HepG2 (cell line): Measurements from ENCODE around the gene PIK3CA. TPM values are rescaled to one million over a fixed set of nuclear protein-coding genes. Genes with fewer than 3 reads are reported as not detected.

Experiments
- ARNT2 ChIP-seq: sonication (generic); formaldehyde crosslinking; IDR thresholded peaks from 2 replicates; pipeline ENCODE4 v1.8.0; 2022; ENCODE audit warnings: mild to moderate bottlenecking, low read depth, missing genetic modification reagents, moderate library complexity
- BCL6 ChIP-seq: IDR thresholded peaks from 2 replicates; pipeline ENCODE4 v1.6.1; 2016; ENCODE audit warnings: missing genetic modification reagents, missing compliant biosample characterization
- DZIP1 ChIP-seq: sonication (generic); formaldehyde crosslinking; IDR thresholded peaks from 2 replicates; pipeline ENCODE4 v1.5.0; 2020; ENCODE audit warnings: mild to moderate bottlenecking, missing genetic modification reagents
- HNRNPH1 ChIP-seq: fragments of 200-400 bp; formaldehyde crosslinking; optimal IDR thresholded peaks from 2 replicates; pipeline ENCODE3; 2017; ENCODE audit warnings: mild to moderate bottlenecking, low read depth, low read length
- KLF11 ChIP-seq: IDR thresholded peaks from 2 replicates; pipeline ENCODE4 v1.6.1; 2016; ENCODE audit warnings: missing compliant biosample characterization
- NR2F1 ChIP-seq, 2 experiments: fragments of 450-650 bp in 1 of 2; formaldehyde crosslinking in 1 of 2; IDR thresholded peaks; 2 replicates each; pipeline versions ENCODE4 v1.5.0 to v1.6.1; 2016 to 2020; ENCODE audit warnings: mild to moderate bottlenecking in 1 of 2, missing compliant biosample characterization in 1 of 2, missing genetic modification reagents in 1 of 2, moderate library complexity in 1 of 2
- NR3C1 ChIP-seq: sonication (generic); formaldehyde crosslinking; IDR thresholded peaks from 2 replicates; pipeline ENCODE4 v1.4.0; 2020; ENCODE audit warnings: missing genetic modification reagents
- PRDM15 ChIP-seq: sonication (generic); formaldehyde crosslinking; IDR thresholded peaks from 2 replicates; pipeline ENCODE4 v1.4.0; 2020; ENCODE audit warnings: missing genetic modification reagents
- ZFP41 ChIP-seq: sonication (generic); formaldehyde crosslinking; IDR thresholded peaks from 2 replicates; pipeline ENCODE4 v1.4.0; 2020; ENCODE audit warnings: mild to moderate bottlenecking, missing genetic modification reagents, borderline replicate concordance
- ZNF343 ChIP-seq: sonication (generic); formaldehyde crosslinking; IDR thresholded peaks from 2 replicates; pipeline ENCODE4 v1.4.0; 2020; ENCODE audit warnings: mild to moderate bottlenecking, missing genetic modification reagents
- ZNF510 ChIP-seq: sonication (generic); formaldehyde crosslinking; IDR thresholded peaks from 2 replicates; pipeline ENCODE4 v1.4.0; 2020; ENCODE audit warnings: low read depth, mild to moderate bottlenecking, missing genetic modification reagents
- ZNF572 ChIP-seq: sonication (generic); formaldehyde crosslinking; IDR thresholded peaks from 2 replicates; pipeline ENCODE4 v1.5.1; 2020; ENCODE audit warnings: mild to moderate bottlenecking, missing genetic modification reagents
- ZNF879 ChIP-seq: sonication (generic); formaldehyde crosslinking; IDR thresholded peaks from 2 replicates; pipeline ENCODE4 v1.8.1; 2023; ENCODE audit warnings: missing genetic modification reagents
- polyA plus RNA-seq, 8 experiments: library from polyadenylated mRNA; depleted of rRNA in 3 of 8; stranded (reverse) in 7 of 8; unstranded in 1 of 8; fragments of >200 nt; fragmentation: Illumina TruSeq in 4 of 8; extraction: Trizol in 4 of 8; gene quantifications; 2 replicates each; pipeline versions ENCODE4 v1.2.1 to v1.2.3, GENCODE V29; 2011 to 2016; ENCODE audit warnings: low read depth in 4 of 8, missing spikeins in 1 of 8, mixed read lengths in 1 of 8; ENCODE audit not compliant: insufficient read depth in 1 of 8
- total RNA-seq, 5 experiments: library from RNA; depleted of rRNA; stranded (reverse); fragments of >200 nt; fragmentation: Illumina TruSeq; extraction: Trizol; gene quantifications; 2 replicates each; pipeline ENCODE4 v1.2.3, GENCODE V29; 2016; ENCODE audit warnings: low read depth in 1 of 5
- TF ChIP-seq, protein P1 (sequence below): sonication (generic); formaldehyde crosslinking; conservative IDR thresholded peaks from 2 replicates; pipeline ENCODE4 v1.4.0; 2020; ENCODE audit warnings: missing genetic modification reagents
- TF ChIP-seq, protein P2 (sequence below): sonication (generic); formaldehyde crosslinking; IDR thresholded peaks from 2 replicates; pipeline ENCODE4; 2020; ENCODE audit warnings: missing genetic modification reagents, mild to moderate bottlenecking, borderline replicate concordance

Gene PIK3CA
- total and polyA plus RNA-seq, 2 of the 13 experiments (the other 11 are each of a cell fraction or from before 2014, with no cell fraction given) = 5.7 to 11.4 TPM

- TF ChIP-seq HNRNPH1 = no peak
- TF ChIP-seq BCL6 (CRISPR knock-in tag) = no peak
- TF ChIP-seq ZNF510 = no peak
- TF ChIP-seq, protein P1, sequence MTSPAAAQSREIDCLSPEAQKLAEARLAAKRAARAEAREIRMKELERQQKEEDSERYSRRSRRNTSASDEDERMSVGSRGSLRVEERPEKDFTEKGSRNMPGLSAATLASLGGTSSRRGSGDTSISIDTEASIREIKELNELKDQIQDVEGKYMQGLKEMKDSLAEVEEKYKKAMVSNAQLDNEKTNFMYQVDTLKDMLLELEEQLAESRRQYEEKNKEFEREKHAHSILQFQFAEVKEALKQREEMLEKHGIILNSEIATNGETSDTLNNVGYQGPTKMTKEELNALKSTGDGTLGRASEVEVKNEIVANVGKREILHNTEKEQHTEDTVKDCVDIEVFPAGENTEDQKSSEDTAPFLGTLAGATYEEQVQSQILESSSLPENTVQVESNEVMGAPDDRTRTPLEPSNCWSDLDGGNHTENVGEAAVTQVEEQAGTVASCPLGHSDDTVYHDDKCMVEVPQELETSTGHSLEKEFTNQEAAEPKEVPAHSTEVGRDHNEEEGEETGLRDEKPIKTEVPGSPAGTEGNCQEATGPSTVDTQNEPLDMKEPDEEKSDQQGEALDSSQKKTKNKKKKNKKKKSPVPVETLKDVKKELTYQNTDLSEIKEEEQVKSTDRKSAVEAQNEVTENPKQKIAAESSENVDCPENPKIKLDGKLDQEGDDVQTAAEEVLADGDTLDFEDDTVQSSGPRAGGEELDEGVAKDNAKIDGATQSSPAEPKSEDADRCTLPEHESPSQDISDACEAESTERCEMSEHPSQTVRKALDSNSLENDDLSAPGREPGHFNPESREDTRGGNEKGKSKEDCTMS (CRISPR knock-in tag) = no peak
- TF ChIP-seq NR3C1 (CRISPR knock-in tag) = no peak
- TF ChIP-seq ZFP41 (CRISPR knock-in tag) = no peak
- TF ChIP-seq ZNF343 = peak; percentile 32; the same call in 1 of the 2 replicates
- TF ChIP-seq ARNT2 (CRISPR knock-in tag) = peak; percentile 64
- no peak for TF ChIP-seq NR2F1 (CRISPR knock-in tag; IDR thresholded peaks at IDR 0.05)
- no peak for TF ChIP-seq ZNF572 (CRISPR knock-in tag)
- TF ChIP-seq PRDM15 = no peak
- TF ChIP-seq, protein P2, sequence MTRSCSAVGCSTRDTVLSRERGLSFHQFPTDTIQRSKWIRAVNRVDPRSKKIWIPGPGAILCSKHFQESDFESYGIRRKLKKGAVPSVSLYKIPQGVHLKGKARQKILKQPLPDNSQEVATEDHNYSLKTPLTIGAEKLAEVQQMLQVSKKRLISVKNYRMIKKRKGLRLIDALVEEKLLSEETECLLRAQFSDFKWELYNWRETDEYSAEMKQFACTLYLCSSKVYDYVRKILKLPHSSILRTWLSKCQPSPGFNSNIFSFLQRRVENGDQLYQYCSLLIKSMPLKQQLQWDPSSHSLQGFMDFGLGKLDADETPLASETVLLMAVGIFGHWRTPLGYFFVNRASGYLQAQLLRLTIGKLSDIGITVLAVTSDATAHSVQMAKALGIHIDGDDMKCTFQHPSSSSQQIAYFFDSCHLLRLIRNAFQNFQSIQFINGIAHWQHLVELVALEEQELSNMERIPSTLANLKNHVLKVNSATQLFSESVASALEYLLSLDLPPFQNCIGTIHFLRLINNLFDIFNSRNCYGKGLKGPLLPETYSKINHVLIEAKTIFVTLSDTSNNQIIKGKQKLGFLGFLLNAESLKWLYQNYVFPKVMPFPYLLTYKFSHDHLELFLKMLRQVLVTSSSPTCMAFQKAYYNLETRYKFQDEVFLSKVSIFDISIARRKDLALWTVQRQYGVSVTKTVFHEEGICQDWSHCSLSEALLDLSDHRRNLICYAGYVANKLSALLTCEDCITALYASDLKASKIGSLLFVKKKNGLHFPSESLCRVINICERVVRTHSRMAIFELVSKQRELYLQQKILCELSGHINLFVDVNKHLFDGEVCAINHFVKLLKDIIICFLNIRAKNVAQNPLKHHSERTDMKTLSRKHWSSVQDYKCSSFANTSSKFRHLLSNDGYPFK (CRISPR knock-in tag) = no peak
- TF ChIP-seq KLF11 = no peak
- peak; percentile 70; the same call in 1 of the 2 replicates for TF ChIP-seq ZNF879 (CRISPR knock-in tag)
- no peak; the same call in 1 of the 2 replicates for TF ChIP-seq DZIP1 (CRISPR knock-in tag)
Observed at GRCh38 chr3:179260949-179261765, 113.0 kb downstream of the PIK3CA start (continued).
